ENCODE results near the gene GAB3. TPM values are rescaled to one million over a fixed set of nuclear protein-coding genes. Genes with fewer than 3 reads are reported as not detected.
A peak's percentile ranks its signal among the peaks of the same experiment; 100 is the strongest.

Gene GAB3
- polyA plus RNA-seq, 1 of the 3 experiments (the other 2 are of a cell fraction), result 4.5 TPM

DNA sequence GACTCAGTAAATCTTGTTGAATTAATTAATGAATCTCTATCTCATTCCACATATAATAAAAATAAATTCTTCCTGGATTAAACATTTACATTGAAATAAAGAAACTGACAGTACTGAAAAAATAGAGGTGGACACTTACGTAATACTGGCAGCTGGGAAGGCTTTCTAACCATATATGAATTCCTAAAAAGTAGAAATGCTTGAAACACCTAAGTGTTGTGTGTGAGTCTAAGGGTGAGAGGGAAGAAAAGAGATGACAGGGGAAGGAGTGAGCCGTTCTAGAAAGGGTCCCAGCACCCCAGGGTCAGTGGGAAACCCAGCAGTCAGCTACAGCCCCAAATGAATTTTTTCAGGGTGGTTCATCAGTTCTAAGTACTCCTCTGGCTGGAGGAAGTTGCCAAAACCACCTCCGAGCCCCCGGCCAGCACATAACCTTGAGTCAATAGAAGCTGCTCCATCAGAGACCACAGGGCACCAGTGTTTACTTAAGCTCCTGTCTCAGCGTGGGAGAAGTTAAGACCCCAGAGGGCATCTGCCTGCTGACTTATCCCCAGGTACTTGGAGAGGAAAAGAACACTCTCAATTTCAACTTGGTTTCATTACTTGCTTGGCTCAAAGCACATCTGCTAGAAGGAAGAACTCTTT, 18.3 kb downstream of the GAB3 start:
- H3K4me1 ChIP-seq (ENCODE audit: control insufficient read depth in 1 of 2, insufficient read depth in 2 of 2, low read depth in 1 of 2, low read length in 1 of 2), result peaks cover 11 to 39% of the 10 kb centered on the region in 2 experiments
- H2AFZ ChIP-seq (ENCODE audit: low read depth), result no peak overlapping the region
- 15% methylated on average over 5 of the region's 5 CpGs for WGBS (ENCODE audit: low lambda C conversion rate)
- H3K9me2 ChIP-seq, result no peaks in the 10 kb centered on the region
- H3K4me2 ChIP-seq, result peak overlapping the region; percentile 34
- H4K20me1 ChIP-seq (ENCODE audit: insufficient read depth), result no peaks in the 10 kb centered on the region
- no peak for DNase-seq
- H3K27ac ChIP-seq (ENCODE audit: low read depth in 2 of 2, low read length in 1 of 2), result peak overlapping the region in 1 of 2 experiments; percentile 46; a peak in 2 of 4 replicates
- ChIA-PET CTCF (interaction anchor here (2.1 kb wide), 1 partner anchor 16 kb away, joined by 9 read pairs; no protein-coding TSS in a partner anchor), POLR2A (no interaction called here)
- H3F3A ChIP-seq (replicated peaks; ENCODE audit: insufficient read depth), result peaks cover 14% of the 10 kb centered on the region
- no peak overlapping the region for H3K9ac ChIP-seq
- no peak overlapping the region for H3K4me3 ChIP-seq (ENCODE audit: low read depth in 2 of 2, low read length in 1 of 2)
- no peaks in the 10 kb centered on the region for H3K27me3 ChIP-seq (ENCODE audit: insufficient read depth)
- no peaks in the 10 kb centered on the region for H3K36me3 ChIP-seq (replicated peaks in 1 of 2; ENCODE audit: control insufficient read depth in 1 of 2, insufficient read depth in 2 of 2, low read length in 1 of 2)
- no peaks in the 10 kb centered on the region for H3K79me2 ChIP-seq (ENCODE audit: insufficient read depth)
- TF ChIP-seq TCF12 (IDR thresholded peaks at IDR 0.05) (peak; percentile 24; the same call in 1 of the 2 replicates), RXRA (IDR thresholded peaks at IDR 0.05; ENCODE audit: borderline replicate concordance, low read depth) (0 out of 2 replicates have a peak, but pooled peaks have one; percentile 10), JUND (IDR thresholded peaks at IDR 0.05) (no peak), GABPA (IDR thresholded peaks at IDR 0.05; ENCODE audit: low read depth) (no peak), ELF1 (IDR thresholded peaks at IDR 0.05) (no peak)
- TF ChIP-seq, protein P1, sequence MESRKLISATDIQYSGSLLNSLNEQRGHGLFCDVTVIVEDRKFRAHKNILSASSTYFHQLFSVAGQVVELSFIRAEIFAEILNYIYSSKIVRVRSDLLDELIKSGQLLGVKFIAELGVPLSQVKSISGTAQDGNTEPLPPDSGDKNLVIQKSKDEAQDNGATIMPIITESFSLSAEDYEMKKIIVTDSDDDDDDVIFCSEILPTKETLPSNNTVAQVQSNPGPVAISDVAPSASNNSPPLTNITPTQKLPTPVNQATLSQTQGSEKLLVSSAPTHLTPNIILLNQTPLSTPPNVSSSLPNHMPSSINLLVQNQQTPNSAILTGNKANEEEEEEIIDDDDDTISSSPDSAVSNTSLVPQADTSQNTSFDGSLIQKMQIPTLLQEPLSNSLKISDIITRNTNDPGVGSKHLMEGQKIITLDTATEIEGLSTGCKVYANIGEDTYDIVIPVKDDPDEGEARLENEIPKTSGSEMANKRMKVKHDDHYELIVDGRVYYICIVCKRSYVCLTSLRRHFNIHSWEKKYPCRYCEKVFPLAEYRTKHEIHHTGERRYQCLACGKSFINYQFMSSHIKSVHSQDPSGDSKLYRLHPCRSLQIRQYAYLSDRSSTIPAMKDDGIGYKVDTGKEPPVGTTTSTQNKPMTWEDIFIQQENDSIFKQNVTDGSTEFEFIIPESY (IDR thresholded peaks at IDR 0.05; ENCODE audit: borderline replicate concordance, low read depth), result no peak
- TF ChIP-seq, protein P2, sequence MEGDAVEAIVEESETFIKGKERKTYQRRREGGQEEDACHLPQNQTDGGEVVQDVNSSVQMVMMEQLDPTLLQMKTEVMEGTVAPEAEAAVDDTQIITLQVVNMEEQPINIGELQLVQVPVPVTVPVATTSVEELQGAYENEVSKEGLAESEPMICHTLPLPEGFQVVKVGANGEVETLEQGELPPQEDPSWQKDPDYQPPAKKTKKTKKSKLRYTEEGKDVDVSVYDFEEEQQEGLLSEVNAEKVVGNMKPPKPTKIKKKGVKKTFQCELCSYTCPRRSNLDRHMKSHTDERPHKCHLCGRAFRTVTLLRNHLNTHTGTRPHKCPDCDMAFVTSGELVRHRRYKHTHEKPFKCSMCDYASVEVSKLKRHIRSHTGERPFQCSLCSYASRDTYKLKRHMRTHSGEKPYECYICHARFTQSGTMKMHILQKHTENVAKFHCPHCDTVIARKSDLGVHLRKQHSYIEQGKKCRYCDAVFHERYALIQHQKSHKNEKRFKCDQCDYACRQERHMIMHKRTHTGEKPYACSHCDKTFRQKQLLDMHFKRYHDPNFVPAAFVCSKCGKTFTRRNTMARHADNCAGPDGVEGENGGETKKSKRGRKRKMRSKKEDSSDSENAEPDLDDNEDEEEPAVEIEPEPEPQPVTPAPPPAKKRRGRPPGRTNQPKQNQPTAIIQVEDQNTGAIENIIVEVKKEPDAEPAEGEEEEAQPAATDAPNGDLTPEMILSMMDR (IDR thresholded peaks at IDR 0.05), result no peak
- H3K9me3 ChIP-seq, result no peaks in the 10 kb centered on the region

DNA sequence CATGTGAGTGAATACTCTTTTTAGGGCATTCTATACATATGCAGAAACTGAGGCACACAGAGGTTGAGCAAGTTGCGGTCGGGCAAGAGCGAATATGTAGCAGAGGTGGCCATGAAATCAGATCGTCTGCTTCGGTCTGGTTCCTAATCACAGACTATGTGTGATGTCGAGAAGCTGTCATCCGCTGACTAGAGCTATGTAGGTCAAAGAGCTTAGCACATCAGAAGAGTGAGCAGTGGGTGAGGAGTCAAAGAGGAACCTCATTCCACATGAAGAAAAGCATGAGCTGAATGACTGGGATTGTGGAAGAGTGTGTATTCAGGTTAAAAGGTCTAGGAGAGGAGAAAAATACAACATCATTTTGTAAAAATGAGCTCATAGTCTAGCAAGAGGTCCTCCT, 19.0 kb downstream of the GAB3 start:
- Histone ChIP-seq H3K4me2 (no peak overlapping the region), H3K36me3 (replicated peaks in 1 of 2; ENCODE audit: control insufficient read depth in 1 of 2, insufficient read depth in 2 of 2, low read length in 1 of 2) (no peaks in the 10 kb centered on the region), H2AFZ (ENCODE audit: low read depth) (no peak overlapping the region), H3K4me1 (ENCODE audit: control insufficient read depth in 1 of 2, insufficient read depth in 2 of 2, low read depth in 1 of 2, low read length in 1 of 2) (peaks cover 11 to 45% of the 10 kb centered on the region in 2 experiments), H3K27ac (ENCODE audit: low read depth in 2 of 2, low read length in 1 of 2) (no peak overlapping the region; a peak in 1 of 4 replicates), H3F3A (replicated peaks; ENCODE audit: insufficient read depth) (peaks cover 20% of the 10 kb centered on the region), H3K4me3 (ENCODE audit: low read depth in 2 of 2, low read length in 1 of 2) (no peak overlapping the region), H3K9me2 (no peaks in the 10 kb centered on the region), H3K79me2 (ENCODE audit: insufficient read depth) (no peaks in the 10 kb centered on the region), H4K20me1 (ENCODE audit: insufficient read depth) (no peaks in the 10 kb centered on the region), H3K9me3 (no peaks in the 10 kb centered on the region), H3K27me3 (ENCODE audit: insufficient read depth) (no peaks in the 10 kb centered on the region), H3K9ac (no peak overlapping the region)
- POLR2A ChIA-PET, result no interaction called here
- 69% methylated on average over 7 of the region's 7 CpGs for WGBS (ENCODE audit: low lambda C conversion rate)
- no peak for TF ChIP-seq TCF12 (IDR thresholded peaks at IDR 0.05)
- CTCF ChIA-PET, result interaction anchor here (2.1 kb wide), 1 partner anchor 17 kb away, joined by 9 read pairs; no protein-coding TSS in a partner anchor
- DNase-seq, result no peak

Measured in SK-N-SH (cell line).